ENCODE results near the gene NPPC. TPM values are rescaled to one million over a fixed set of nuclear protein-coding genes. Genes with fewer than 3 reads are reported as not detected.

The NPPC gene
- total and polyA plus RNA-seq, 2 of the 8 experiments (the other 6 are each of a cell fraction or from before 2014, with no cell fraction given): 1.3 to 4.7 TPM

- Histone ChIP-seq H2BK12ac (ENCODE audit: low read depth, low read length) (no peak overlapping the region), H3K9me3 (ENCODE audit: insufficient read depth in 2 of 2, low read depth in 1 of 2, low read length in 1 of 2) (no peaks in the 10 kb centered on the region), H3K79me1 (ENCODE audit: low read depth, low read length) (no peaks in the 10 kb centered on the region), H2BK15ac (ENCODE audit: low read length) (no peak overlapping the region), H3K79me2 (ENCODE audit: control insufficient read depth in 1 of 2, insufficient read depth in 2 of 2, low read length in 2 of 2) (no peaks in the 10 kb centered on the region), H3K4me3 (ENCODE audit: extremely low read depth in 1 of 4, insufficient read depth in 2 of 4, low read depth in 3 of 4, low read length in 4 of 4) (no peak overlapping the region), H2BK5ac (ENCODE audit: low read depth, low read length) (no peak overlapping the region), H3K27ac (ENCODE audit: low read depth, low read length) (no peak overlapping the region), H3K56ac (replicated peaks; ENCODE audit: insufficient read length, low read depth, low read length) (no peak overlapping the region), H4K20me1 (replicated peaks in 1 of 2; ENCODE audit: control insufficient read depth in 1 of 2, insufficient read depth in 2 of 2, low read length in 2 of 2) (no peaks in the 10 kb centered on the region), H2BK20ac (ENCODE audit: low read length) (no peak overlapping the region), H4K91ac (replicated peaks; ENCODE audit: insufficient read length, low read length) (no peak overlapping the region), H3K23me2 (ENCODE audit: low read depth, low read length) (peaks cover 2% of the 10 kb centered on the region; the same call in 1 of the 2 replicates), H3K4ac (replicated peaks; ENCODE audit: insufficient read length, low read depth, low read length) (no peak overlapping the region), H4K5ac (ENCODE audit: insufficient read length, low read depth, low read length) (no peak overlapping the region), H3K4me1 (replicated peaks in 1 of 4; ENCODE audit: control insufficient read depth in 3 of 4, insufficient read depth in 4 of 4, low read length in 3 of 4) (peaks cover 0 to 1% (median 0%) of the 10 kb centered on the region in 4 experiments; a peak in 2 of 7 replicates), H3K36me3 (ENCODE audit: control insufficient read depth in 2 of 4, insufficient read depth in 4 of 4, low read length in 3 of 4) (no peaks in the 10 kb centered on the region), H3K23ac (ENCODE audit: insufficient read length) (no peak overlapping the region), H3K18ac (ENCODE audit: extremely low read depth, low read length) (no peak overlapping the region), H2AFZ (ENCODE audit: low read length) (no peak overlapping the region), H3K14ac (ENCODE audit: insufficient read length) (no peak overlapping the region), H3K4me2 (ENCODE audit: insufficient read depth in 1 of 2, low read depth in 2 of 2, low read length in 2 of 2) (no peak overlapping the region), H3K27me3 (replicated peaks in 1 of 4; ENCODE audit: control insufficient read depth in 3 of 4, extremely low read depth in 1 of 4, insufficient read depth in 3 of 4, low read length in 3 of 4) (peaks cover 0 to 3% (median 0%) of the 10 kb centered on the region in 4 experiments; a peak in 1 of 7 replicates), H2AK5ac (ENCODE audit: low read depth, low read length) (no peak overlapping the region), H4K8ac (ENCODE audit: extremely low read depth, insufficient read depth, low read length) (no peak overlapping the region), H3K9ac (replicated peaks in 1 of 4; ENCODE audit: extremely low read depth in 1 of 4, low read depth in 3 of 4, low read length in 3 of 4) (no peak overlapping the region), H2BK120ac (replicated peaks; ENCODE audit: low read depth, low read length) (no peak overlapping the region)
- WGBS, 2 experiments (ENCODE audit: extremely low coverage in 1 of 2, insufficient coverage in 1 of 2, insufficient read length in 1 of 2, insufficient replicate concordance in 2 of 2, low coverage in 1 of 2, low lambda C conversion rate in 2 of 2, missing lambda C conversion rate in 1 of 2): 89% methylated on average over 8 of the region's 8 CpGs; no CpG with 5 or more reads in 1 of the 2 experiments
- ChIA-PET POLR2A (ENCODE audit: partially characterized antibody) (interaction anchor here (0.6 kb wide), 1 partner anchor 30 kb away, joined by 3 read pairs; no protein-coding TSS in a partner anchor), CTCF (ENCODE audit: partially characterized antibody) (interaction anchor here (0.6 kb wide), 1 partner anchor 411 kb away, joined by 4 read pairs; no protein-coding TSS in a partner anchor)
- no peak for DNase-seq (ENCODE audit: low read depth in 1 of 2, low spot score in 2 of 2)
- FAIRE-seq: no peak
- TF ChIP-seq PHF8 (conservative IDR thresholded peaks at IDR 0.05; ENCODE audit: low read depth, low read length) (no peak), TBP (IDR thresholded peaks at IDR 0.05; ENCODE audit: low read depth, low read length) (no peak), NRF1 (IDR thresholded peaks at IDR 0.05; ENCODE audit: low read depth, low read length) (no peak), SIRT6 (IDR thresholded peaks at IDR 0.05; ENCODE audit: low read length) (no peak), JUN (IDR thresholded peaks at IDR 0.05; ENCODE audit: low read depth, low read length) (no peak), SRF (IDR thresholded peaks at IDR 0.05; ENCODE audit: low read depth, low read length) (no peak), CHD2 (IDR thresholded peaks at IDR 0.05; ENCODE audit: low read length) (no peak), MAFK (IDR thresholded peaks at IDR 0.05; ENCODE audit: low read depth, low read length) (no peak), POU5F1 (IDR thresholded peaks at IDR 0.05; ENCODE audit: low read depth, low read length) (no peak), ATF3 (IDR thresholded peaks at IDR 0.05; ENCODE audit: insufficient read depth, low read depth, low read length) (no peak), CBX5 (IDR thresholded peaks at IDR 0.05; ENCODE audit: low read depth, low read length) (no peak), RBBP5 (IDR thresholded peaks at IDR 0.05; ENCODE audit: borderline replicate concordance, low read depth, low read length) (no peak), MAX (IDR thresholded peaks at IDR 0.05) (no peak)
Measured at GRCh38 chr2:231955758-231956472, 29.7 kb upstream of the NPPC start.

Measured in H1 (cell line).